Measurements from ENCODE around the gene IRF2BP1. TPM values are rescaled to one million over a fixed set of nuclear protein-coding genes. Genes with fewer than 3 reads are reported as not detected.
A peak's percentile ranks its signal among the peaks of the same experiment; 100 is the strongest.
"Not testable (repeated sequence)": the region's sequence is repeated elsewhere in the genome, so short reads cannot be mapped to it uniquely, and the experiment has no call there.

The IRF2BP1 gene
- total RNA-seq, 1 donor from 2014 or later, result 29.4 TPM

- Mint-ChIP-seq H3K4me3 (ENCODE audit: unreplicated experiment) (peak overlapping the region; percentile 67), H3K27ac (ENCODE audit: unreplicated experiment) (no peak overlapping the region), H3K4me1 (ENCODE audit: unreplicated experiment) (peaks cover 12% of the 10 kb centered on the region), H3K9me3 (ENCODE audit: unreplicated experiment) (no peaks in the 10 kb centered on the region), H3K27me3 (ENCODE audit: unreplicated experiment) (no peaks in the 10 kb centered on the region), H3K36me3 (ENCODE audit: unreplicated experiment) (peaks cover 10% of the 10 kb centered on the region)
- DNase-seq (ENCODE audit: extremely low spot score, unreplicated experiment), result no peak
- TF ChIP-seq, protein P1, sequence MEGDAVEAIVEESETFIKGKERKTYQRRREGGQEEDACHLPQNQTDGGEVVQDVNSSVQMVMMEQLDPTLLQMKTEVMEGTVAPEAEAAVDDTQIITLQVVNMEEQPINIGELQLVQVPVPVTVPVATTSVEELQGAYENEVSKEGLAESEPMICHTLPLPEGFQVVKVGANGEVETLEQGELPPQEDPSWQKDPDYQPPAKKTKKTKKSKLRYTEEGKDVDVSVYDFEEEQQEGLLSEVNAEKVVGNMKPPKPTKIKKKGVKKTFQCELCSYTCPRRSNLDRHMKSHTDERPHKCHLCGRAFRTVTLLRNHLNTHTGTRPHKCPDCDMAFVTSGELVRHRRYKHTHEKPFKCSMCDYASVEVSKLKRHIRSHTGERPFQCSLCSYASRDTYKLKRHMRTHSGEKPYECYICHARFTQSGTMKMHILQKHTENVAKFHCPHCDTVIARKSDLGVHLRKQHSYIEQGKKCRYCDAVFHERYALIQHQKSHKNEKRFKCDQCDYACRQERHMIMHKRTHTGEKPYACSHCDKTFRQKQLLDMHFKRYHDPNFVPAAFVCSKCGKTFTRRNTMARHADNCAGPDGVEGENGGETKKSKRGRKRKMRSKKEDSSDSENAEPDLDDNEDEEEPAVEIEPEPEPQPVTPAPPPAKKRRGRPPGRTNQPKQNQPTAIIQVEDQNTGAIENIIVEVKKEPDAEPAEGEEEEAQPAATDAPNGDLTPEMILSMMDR (IDR thresholded peaks at IDR 0.05), result no peak
These were observed 15.5 kb upstream of the IRF2BP1 start for GRCh38 chr19:45901432-45901911.

- Mint-ChIP-seq H3K27ac (ENCODE audit: unreplicated experiment) (no peak overlapping the region), H3K27me3 (ENCODE audit: unreplicated experiment) (no peaks in the 10 kb centered on the region), H3K9me3 (ENCODE audit: unreplicated experiment) (no peaks in the 10 kb centered on the region), H3K4me3 (ENCODE audit: unreplicated experiment) (peak overlapping the region; percentile 67), H3K36me3 (ENCODE audit: unreplicated experiment) (peaks cover 10% of the 10 kb centered on the region), H3K4me1 (ENCODE audit: unreplicated experiment) (peaks cover 12% of the 10 kb centered on the region)
- no peak for DNase-seq (ENCODE audit: extremely low spot score, unreplicated experiment)
- TF ChIP-seq, protein P1 (IDR thresholded peaks at IDR 0.05), result no peak
These were observed 14.9 kb upstream of the IRF2BP1 start for GRCh38 chr19:45900738-45901431.

GRCh38 chr19:45899919-45900589 lies 14.1 kb upstream of the IRF2BP1 start:
- H3K27me3 Mint-ChIP-seq (ENCODE audit: unreplicated experiment), result no peaks in the 10 kb centered on the region
- peaks cover 12% of the 10 kb centered on the region for H3K4me1 Mint-ChIP-seq (ENCODE audit: unreplicated experiment)
- peak overlapping the region; percentile 67 for H3K4me3 Mint-ChIP-seq (ENCODE audit: unreplicated experiment)
- TF ChIP-seq, protein P1 (IDR thresholded peaks at IDR 0.05), result no peak
- no peaks in the 10 kb centered on the region for H3K9me3 Mint-ChIP-seq (ENCODE audit: unreplicated experiment)
- H3K36me3 Mint-ChIP-seq (ENCODE audit: unreplicated experiment), result peaks cover 15% of the 10 kb centered on the region
- DNase-seq (ENCODE audit: extremely low spot score, unreplicated experiment), result no peak
- no peak overlapping the region for H3K27ac Mint-ChIP-seq (ENCODE audit: unreplicated experiment)

DNA sequence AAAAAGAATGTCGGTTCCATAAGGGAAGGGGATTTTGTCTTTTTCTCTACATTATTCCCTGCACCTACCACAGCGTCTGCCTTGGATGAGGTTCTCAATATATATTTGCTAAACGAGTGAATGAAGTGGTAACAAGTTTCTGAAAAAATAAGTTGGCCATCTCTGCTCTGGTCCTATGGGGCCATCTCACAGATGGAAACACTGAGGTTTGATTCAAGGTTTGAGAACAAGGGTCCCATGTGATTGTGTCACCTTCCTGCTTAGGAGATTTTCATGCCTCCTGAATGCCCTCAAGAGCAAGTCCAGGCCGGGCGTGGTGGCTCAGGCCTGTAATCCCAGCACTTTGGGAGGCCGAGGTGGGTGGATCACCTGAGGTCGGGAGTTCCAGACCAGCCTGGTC lies 13.3 kb upstream of the IRF2BP1 start:
- TF ChIP-seq, protein P1 (IDR thresholded peaks at IDR 0.05), result no peak
- Mint-ChIP-seq H3K27ac (ENCODE audit: unreplicated experiment) (no peak overlapping the region), H3K4me3 (ENCODE audit: unreplicated experiment) (no peak overlapping the region), H3K4me1 (ENCODE audit: unreplicated experiment) (peaks cover 12% of the 10 kb centered on the region), H3K27me3 (ENCODE audit: unreplicated experiment) (no peaks in the 10 kb centered on the region), H3K9me3 (ENCODE audit: unreplicated experiment) (no peaks in the 10 kb centered on the region), H3K36me3 (ENCODE audit: unreplicated experiment) (peaks cover 18% of the 10 kb centered on the region)
- DNase-seq (ENCODE audit: extremely low spot score, unreplicated experiment), result no peak

- Mint-ChIP-seq H3K9me3 (ENCODE audit: unreplicated experiment) (no peaks in the 10 kb centered on the region), H3K4me3 (ENCODE audit: unreplicated experiment) (no peak overlapping the region), H3K27me3 (ENCODE audit: unreplicated experiment) (no peaks in the 10 kb centered on the region), H3K27ac (ENCODE audit: unreplicated experiment) (no peak overlapping the region), H3K36me3 (ENCODE audit: unreplicated experiment) (peaks cover 18% of the 10 kb centered on the region), H3K4me1 (ENCODE audit: unreplicated experiment) (peaks cover 10% of the 10 kb centered on the region)
- TF ChIP-seq, protein P1 (IDR thresholded peaks at IDR 0.05), result no peak
- no peak for DNase-seq (ENCODE audit: extremely low spot score, unreplicated experiment)
These were observed 11.4 kb upstream of the IRF2BP1 start for GRCh38 chr19:45897261-45897812.

DNA sequence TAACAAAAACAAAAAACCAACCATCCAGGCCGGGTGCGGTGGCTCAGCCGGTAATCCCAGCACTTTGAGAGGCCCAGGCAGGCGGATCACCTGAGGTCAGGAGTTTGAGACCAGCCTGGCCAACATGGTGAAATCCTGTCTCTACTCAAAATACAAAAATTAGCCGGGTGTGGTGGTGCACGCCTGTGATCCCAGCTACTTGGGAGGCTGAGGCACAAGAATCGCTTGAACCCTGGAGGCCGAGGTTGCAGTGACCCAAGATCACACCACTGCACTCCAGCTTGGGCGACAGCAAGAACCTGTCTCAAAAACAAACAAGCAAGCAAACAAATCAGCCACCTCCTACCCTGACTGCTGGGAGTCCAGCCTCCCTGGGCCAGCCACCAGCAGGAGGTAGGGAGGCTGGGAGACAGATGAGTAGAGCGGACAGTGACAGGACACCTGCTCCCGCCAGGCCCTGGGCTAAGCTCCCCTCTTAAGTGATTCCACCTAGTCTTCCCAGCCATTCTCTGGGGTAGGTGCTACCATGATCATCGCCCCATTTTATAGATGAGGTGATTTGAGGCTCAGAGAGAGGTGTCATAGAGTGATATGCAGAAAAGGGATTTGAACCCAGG lies 10.2 kb upstream of the IRF2BP1 start:
- H3K27me3 Mint-ChIP-seq (ENCODE audit: unreplicated experiment); DNase-seq (ENCODE audit: extremely low spot score, unreplicated experiment); H3K9me3 Mint-ChIP-seq (ENCODE audit: unreplicated experiment); H3K27ac Mint-ChIP-seq (ENCODE audit: unreplicated experiment); H3K4me1 Mint-ChIP-seq (ENCODE audit: unreplicated experiment); H3K4me3 Mint-ChIP-seq (ENCODE audit: unreplicated experiment): not testable (repeated sequence)
- H3K36me3 Mint-ChIP-seq (ENCODE audit: unreplicated experiment), result peaks cover 18% of the 10 kb centered on the region

Data from osteocyte (in vitro differentiated cells).